Activated CD4-positive, alpha-beta T cell treated with anti-CD3 and anti-CD28 coated beads for 36 hours (primary cell): ENCODE results near the gene ZDHHC11B. TPM values are rescaled to one million over a fixed set of nuclear protein-coding genes. Genes with fewer than 3 reads are reported as not detected.
A peak's percentile ranks its signal among the peaks of the same experiment; 100 is the strongest.
"Not testable (repeated sequence)": the region's sequence is repeated elsewhere in the genome, so short reads cannot be mapped to it uniquely, and the experiment has no call there.

Experiments used
- ATAC-seq: fragments of 200-7000 bp; cut with Tn5 transposase; one replicate; pipeline ENCODE4 v1.10.0; 2021; ENCODE audit warnings: mild to moderate bottlenecking, moderate library complexity
- CTCF ChIA-PET: fragments of 350-600 bp; sonication (Branson Sonifier 250); formaldehyde crosslinking; loops from one replicate; lab custom pipeline; 2021; ENCODE audit warnings: antibody characterized with exemption; lab: Charles Lee
- POLR2A ChIA-PET: fragments of 350-600 bp; sonication (Branson Sonifier 250); formaldehyde crosslinking; loops from one replicate; lab custom pipeline; 2021; ENCODE audit warnings: antibody characterized with exemption, inconsistent platforms; lab: Charles Lee
- DNase-seq: peaks from one replicate; pipeline ENCODE4 v3.0.0-alpha.2; 2020
- H3K27ac Mint-ChIP-seq: one replicate; pipeline ENCODE4 v1.8.0; 2021; ENCODE audit warnings: mixed read lengths
- H3K27me3 Mint-ChIP-seq: one replicate; pipeline ENCODE4 v1.8.0; 2021; ENCODE audit warnings: mixed read lengths
- H3K36me3 Mint-ChIP-seq: one replicate; pipeline ENCODE4 v1.8.0; 2021; ENCODE audit warnings: low read depth, mixed read lengths
- H3K4me1 Mint-ChIP-seq: one replicate; pipeline ENCODE4 v1.8.0; 2021; ENCODE audit warnings: mixed read lengths
- H3K4me3 Mint-ChIP-seq: one replicate; pipeline ENCODE4 v1.8.0; 2021; ENCODE audit warnings: mild to moderate bottlenecking, moderate library complexity, mixed read lengths
- H3K9me3 Mint-ChIP-seq: one replicate; pipeline ENCODE4 v1.8.0; 2021; ENCODE audit warnings: low read depth, mixed read lengths
- intact Hi-C, 2 experiments: fragments of 100-400 bp; cut with DNase I in 1 of 2; cut with micrococcal nuclease in 1 of 2; formaldehyde crosslinking; loops; one replicate each; pipeline versions ENCODE4 v1.14.2 to v1.15.1; 2022 to 2024; cut with DNase I, micrococcal nuclease
- total RNA-seq, 2 experiments: library from RNA; stranded (reverse); gene quantifications; one replicate each; pipeline ENCODE4 v1.2.3, GENCODE V29; 2021

ZDHHC11B gene
- total RNA-seq, 2 experiments from 2014 or later: 0.48 to 0.61 TPM

- H3K27me3 Mint-ChIP-seq, H3K4me3 Mint-ChIP-seq, ATAC-seq, CTCF ChIA-PET, H3K36me3 Mint-ChIP-seq, H3K27ac Mint-ChIP-seq, intact Hi-C loops, POLR2A ChIA-PET, DNase-seq, H3K4me1 Mint-ChIP-seq: not testable (repeated sequence)
- peaks cover 10% of the 10 kb centered on the region for H3K9me3 Mint-ChIP-seq
Measured at GRCh38 chr5:807719-808514, 23.4 kb upstream of the ZDHHC11B start.

GRCh38 chr5:801472-801871, 16.9 kb upstream of the ZDHHC11B start:
- POLR2A ChIA-PET: no interaction called here
- Mint-ChIP-seq H3K27me3 (peaks cover 2% of the 10 kb centered on the region), H3K4me1 (no peaks in the 10 kb centered on the region), H3K4me3 (no peak overlapping the region), H3K27ac (no peak overlapping the region), H3K9me3 (peaks cover 10% of the 10 kb centered on the region), H3K36me3 (peaks cover 2% of the 10 kb centered on the region)
- DNase-seq (no peak), ATAC-seq (no peak)
- intact Hi-C loops: no loop called here
- CTCF ChIA-PET: no interaction called here

- intact Hi-C loops, H3K4me1 Mint-ChIP-seq, H3K27ac Mint-ChIP-seq, H3K27me3 Mint-ChIP-seq, CTCF ChIA-PET, DNase-seq, POLR2A ChIA-PET, H3K36me3 Mint-ChIP-seq, H3K4me3 Mint-ChIP-seq, ATAC-seq: not testable (repeated sequence)
- peaks cover 10% of the 10 kb centered on the region for H3K9me3 Mint-ChIP-seq
Measured at GRCh38 chr5:801055-801454, 16.5 kb upstream of the ZDHHC11B start.

GRCh38 chr5:798505-799138, 14.1 kb upstream of the ZDHHC11B start:
- H3K4me1 Mint-ChIP-seq, DNase-seq, H3K4me3 Mint-ChIP-seq, H3K36me3 Mint-ChIP-seq, POLR2A ChIA-PET, H3K27ac Mint-ChIP-seq, CTCF ChIA-PET, intact Hi-C loops, H3K27me3 Mint-ChIP-seq: not testable (repeated sequence)
- ATAC-seq: peak; percentile 36
- H3K9me3 Mint-ChIP-seq: peaks cover 12% of the 10 kb centered on the region

- CTCF ChIA-PET, ATAC-seq: not testable (repeated sequence)
- peaks cover 13% of the 10 kb centered on the region for H3K9me3 Mint-ChIP-seq
Measured at GRCh38 chr5:797986-798385, 13.5 kb upstream of the ZDHHC11B start.

GRCh38 chr5:795873-796272, 11.3 kb upstream of the ZDHHC11B start:
- not testable (repeated sequence) for H3K4me1 Mint-ChIP-seq, H3K27ac Mint-ChIP-seq, H3K27me3 Mint-ChIP-seq

More at GRCh38 chr5:797986-798385, 13.5 kb upstream of the ZDHHC11B start:
- H3K27me3 Mint-ChIP-seq, DNase-seq, H3K4me3 Mint-ChIP-seq, POLR2A ChIA-PET, H3K4me1 Mint-ChIP-seq, H3K36me3 Mint-ChIP-seq, H3K27ac Mint-ChIP-seq, intact Hi-C loops: not testable (repeated sequence)

GRCh38 chr5:794948-795347, 10.4 kb upstream of the ZDHHC11B start:
- POLR2A ChIA-PET, ATAC-seq, H3K4me1 Mint-ChIP-seq, H3K27ac Mint-ChIP-seq, H3K4me3 Mint-ChIP-seq, DNase-seq, CTCF ChIA-PET, H3K36me3 Mint-ChIP-seq: not testable (repeated sequence)
- Mint-ChIP-seq H3K27me3 (peaks cover 12% of the 10 kb centered on the region), H3K9me3 (peaks cover 25% of the 10 kb centered on the region)
- intact Hi-C loops: loop anchor here in 1 of 2 experiments (1.0 kb wide), 1 partner anchor 85 kb away; no protein-coding TSS in a partner anchor

More at GRCh38 chr5:795873-796272, 11.3 kb upstream of the ZDHHC11B start:
- DNase-seq, ATAC-seq, CTCF ChIA-PET, POLR2A ChIA-PET, H3K36me3 Mint-ChIP-seq, H3K4me3 Mint-ChIP-seq: not testable (repeated sequence)
- H3K9me3 Mint-ChIP-seq: peaks cover 22% of the 10 kb centered on the region
- intact Hi-C loops: loop anchor here in 1 of 2 experiments (1.0 kb wide), 1 partner anchor 86 kb away; no protein-coding TSS in a partner anchor

GRCh38 chr5:788703-789102, 4.2 kb upstream of the ZDHHC11B start:
- not testable (repeated sequence) for H3K27ac Mint-ChIP-seq, H3K4me3 Mint-ChIP-seq
- intact Hi-C loops: loop anchor here in 1 of 2 experiments (2.0 kb wide), 1 partner anchor 92 kb away; no protein-coding TSS in a partner anchor

GRCh38 chr5:787857-788233, 3.3 kb upstream of the ZDHHC11B start:
- H3K36me3 Mint-ChIP-seq, DNase-seq, H3K4me3 Mint-ChIP-seq, H3K4me1 Mint-ChIP-seq, H3K27ac Mint-ChIP-seq, ATAC-seq, POLR2A ChIA-PET, CTCF ChIA-PET: not testable (repeated sequence)
- H3K27me3 Mint-ChIP-seq: peaks cover 10% of the 10 kb centered on the region
- intact Hi-C loops: loop anchor here in 1 of 2 experiments (2.0 kb wide), 1 partner anchor 91 kb away; no protein-coding TSS in a partner anchor
- H3K9me3 Mint-ChIP-seq: peaks cover 19% of the 10 kb centered on the region

More at GRCh38 chr5:788703-789102, 4.2 kb upstream of the ZDHHC11B start:
- CTCF ChIA-PET, POLR2A ChIA-PET, DNase-seq, H3K36me3 Mint-ChIP-seq, H3K4me1 Mint-ChIP-seq, ATAC-seq: not testable (repeated sequence)
- Mint-ChIP-seq H3K9me3 (peaks cover 25% of the 10 kb centered on the region), H3K27me3 (peaks cover 15% of the 10 kb centered on the region)

- intact Hi-C loops, H3K36me3 Mint-ChIP-seq, H3K4me3 Mint-ChIP-seq, H3K27ac Mint-ChIP-seq, CTCF ChIA-PET, H3K4me1 Mint-ChIP-seq, POLR2A ChIA-PET, ATAC-seq, DNase-seq: not testable (repeated sequence)
- Mint-ChIP-seq H3K9me3 (peaks cover 17% of the 10 kb centered on the region), H3K27me3 (peaks cover 10% of the 10 kb centered on the region)
Measured at GRCh38 chr5:787224-787856, 2.8 kb upstream of the ZDHHC11B start.

GRCh38 chr5:785181-785705, 714 bp upstream of the ZDHHC11B start:
- DNase-seq, H3K36me3 Mint-ChIP-seq, CTCF ChIA-PET, H3K27ac Mint-ChIP-seq, H3K9me3 Mint-ChIP-seq, POLR2A ChIA-PET, H3K27me3 Mint-ChIP-seq, H3K4me1 Mint-ChIP-seq: not testable (repeated sequence)
- intact Hi-C loops: loop anchor here in 1 of 2 experiments (2.0 kb wide), 3 partner anchors 92 to 172 kb away; partner anchors contain the start of genes BRD9, CEP72, TPPP and TRIP13
- H3K4me3 Mint-ChIP-seq: peak overlapping the region; percentile 55
- peak; percentile 24 for ATAC-seq
